Frontal cortex (tissue), 4 donors: ENCODE measurements around the gene GRIA1. TPM values are rescaled to one million over a fixed set of nuclear protein-coding genes. Genes with fewer than 3 reads are reported as not detected.

Source experiments
- DNase-seq, 2 donors: peaks; one replicate each; pipeline ENCODE4 v3.0.0; 2012; ENCODE audit warnings: low spot score in 2 of 2
- FAIRE-seq: peaks from 2 replicates; lab custom pipeline; 2012; peaks lifted over from hg19 to GRCh38; lab: Jason Lieb, UNC
- total RNA-seq: library from RNA; depleted of rRNA; stranded (reverse); fragments of >200 nt; gene quantifications from one replicate; pipeline ENCODE4 v1.2.3, GENCODE V29; 2014
- donor health status: control.
- donor health status: control.
- donor health status: control.

Gene GRIA1
- total RNA-seq, 1 donor from 2014 or later, result 207 TPM

- no peak for DNase-seq
- no peak for FAIRE-seq
Observed at GRCh38 chr5:153753645-153754432, 263.4 kb downstream of the GRIA1 start.

- FAIRE-seq, result no peak
- no peak for DNase-seq
Observed at GRCh38 chr5:153755913-153756500, 265.5 kb downstream of the GRIA1 start.

GRCh38 chr5:153756540-153756939 lies 266.1 kb downstream of the GRIA1 start:
- FAIRE-seq (no peak), DNase-seq (no peak)

- FAIRE-seq (no peak), DNase-seq (no peak)
Observed at GRCh38 chr5:153765987-153766386, 275.5 kb downstream of the GRIA1 start.

- FAIRE-seq (no peak), DNase-seq (no peak)
Observed at GRCh38 chr5:153767221-153768188, 277.0 kb downstream of the GRIA1 start.

DNA sequence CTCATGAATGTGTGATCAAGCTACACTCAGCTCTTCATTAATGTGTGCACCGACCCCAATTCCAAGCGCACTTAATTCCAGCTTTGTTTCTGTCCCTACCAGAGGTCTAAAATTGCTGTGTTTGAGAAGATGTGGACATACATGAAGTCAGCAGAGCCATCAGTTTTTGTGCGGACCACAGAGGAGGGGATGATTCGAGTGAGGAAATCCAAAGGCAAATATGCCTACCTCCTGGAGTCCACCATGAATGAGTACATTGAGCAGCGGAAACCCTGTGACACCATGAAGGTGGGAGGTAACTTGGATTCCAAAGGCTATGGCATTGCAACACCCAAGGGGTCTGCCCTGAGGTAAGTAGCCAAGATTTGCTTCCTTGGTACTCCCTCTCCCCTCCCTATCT lies 279.6 kb downstream of the GRIA1 start:
- DNase-seq, result no peak

DNA sequence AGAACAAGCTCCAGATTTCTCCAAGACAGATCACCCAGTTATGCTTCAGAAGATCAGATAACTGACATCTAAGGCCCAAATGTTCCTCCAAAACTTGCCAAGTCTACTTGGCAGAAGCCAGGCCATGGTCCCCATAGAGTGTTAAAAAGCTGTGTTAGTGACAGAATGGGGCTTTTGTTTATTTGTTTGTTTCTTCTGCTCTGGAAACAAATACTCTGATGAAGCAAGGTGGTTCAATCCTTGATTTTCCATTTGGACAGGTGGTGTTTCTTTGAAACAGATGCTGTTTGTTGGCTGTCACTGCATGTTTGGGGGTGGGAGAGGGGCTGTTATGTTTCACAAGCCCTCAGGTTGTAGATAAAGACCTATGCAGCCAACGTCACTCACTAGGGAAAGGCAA lies 284.2 kb downstream of the GRIA1 start:
- no peak for DNase-seq
- no peak for FAIRE-seq

More for the DNA sequence above, 279.6 kb downstream of the GRIA1 start:
- no peak for FAIRE-seq

- FAIRE-seq (no peak), DNase-seq (no peak)
Observed at GRCh38 chr5:153775923-153776322, 285.5 kb downstream of the GRIA1 start.

DNA sequence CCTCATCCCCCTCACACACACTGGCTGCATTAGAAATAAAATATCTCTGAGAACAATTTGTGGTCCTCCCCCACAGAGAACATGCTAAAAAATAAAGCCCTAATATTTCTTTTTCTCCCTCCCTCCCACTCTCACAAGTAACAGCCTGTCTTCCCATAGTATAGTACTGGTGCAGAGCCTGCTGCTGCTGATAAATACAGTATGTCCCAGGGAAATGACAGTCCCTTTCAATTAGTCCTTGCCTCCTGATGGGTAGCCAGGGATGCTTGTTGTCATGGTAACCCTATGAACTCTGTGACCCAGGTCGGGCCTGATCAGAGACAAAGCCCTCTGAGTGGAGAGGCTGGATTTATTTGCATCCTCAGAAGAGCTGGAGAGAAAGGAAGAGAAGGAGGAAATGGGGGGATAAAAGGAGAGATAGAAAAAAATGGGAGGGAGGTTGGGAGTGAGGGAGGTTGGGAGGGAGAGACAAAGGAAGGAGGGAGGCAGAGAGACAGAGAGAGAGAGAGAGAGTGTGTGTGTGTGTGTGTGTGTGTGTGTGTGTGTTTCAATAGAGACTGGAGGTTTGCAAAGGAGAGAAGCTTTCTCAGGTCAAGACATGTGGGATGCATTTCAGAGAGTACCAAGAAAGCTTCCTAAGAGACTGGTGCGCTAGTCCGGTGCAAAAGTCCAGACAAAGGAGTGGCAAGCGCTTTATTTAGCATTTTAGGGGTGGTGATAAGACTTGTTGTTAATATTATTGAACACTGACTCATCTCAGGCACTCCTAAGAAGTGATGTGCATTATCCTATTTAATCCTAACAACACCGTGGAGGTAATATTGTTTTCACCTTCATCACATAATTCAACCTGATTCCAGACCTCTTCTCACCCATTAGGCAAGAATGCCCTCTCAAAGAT lies 287.5 kb downstream of the GRIA1 start:
- FAIRE-seq (no peak), DNase-seq (no peak)

DNA sequence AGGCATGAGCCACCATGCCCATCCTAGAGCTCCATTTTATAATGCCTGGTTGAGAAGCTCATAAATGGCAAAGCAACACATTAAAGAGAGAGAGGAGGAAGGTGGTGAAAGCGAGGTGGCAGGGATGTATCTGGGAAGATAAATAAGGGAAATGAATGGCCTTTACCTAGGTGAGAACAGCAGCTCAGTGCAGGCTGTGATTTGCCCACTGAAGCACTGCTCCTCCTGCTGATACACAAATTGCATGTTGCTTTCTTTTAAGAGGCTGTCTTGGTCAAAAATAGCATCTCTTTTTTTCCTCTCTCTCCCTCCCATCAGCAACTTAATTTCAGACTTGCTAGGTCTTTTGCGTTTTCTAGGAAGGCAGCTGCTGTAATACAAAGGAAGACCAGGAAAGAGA lies 289.4 kb downstream of the GRIA1 start:
- FAIRE-seq, result no peak

GRCh38 chr5:153780876-153781705 lies 290.6 kb downstream of the GRIA1 start:
- DNase-seq (no peak), FAIRE-seq (no peak)

More for the DNA sequence above, 289.4 kb downstream of the GRIA1 start:
- DNase-seq, result no peak

DNA sequence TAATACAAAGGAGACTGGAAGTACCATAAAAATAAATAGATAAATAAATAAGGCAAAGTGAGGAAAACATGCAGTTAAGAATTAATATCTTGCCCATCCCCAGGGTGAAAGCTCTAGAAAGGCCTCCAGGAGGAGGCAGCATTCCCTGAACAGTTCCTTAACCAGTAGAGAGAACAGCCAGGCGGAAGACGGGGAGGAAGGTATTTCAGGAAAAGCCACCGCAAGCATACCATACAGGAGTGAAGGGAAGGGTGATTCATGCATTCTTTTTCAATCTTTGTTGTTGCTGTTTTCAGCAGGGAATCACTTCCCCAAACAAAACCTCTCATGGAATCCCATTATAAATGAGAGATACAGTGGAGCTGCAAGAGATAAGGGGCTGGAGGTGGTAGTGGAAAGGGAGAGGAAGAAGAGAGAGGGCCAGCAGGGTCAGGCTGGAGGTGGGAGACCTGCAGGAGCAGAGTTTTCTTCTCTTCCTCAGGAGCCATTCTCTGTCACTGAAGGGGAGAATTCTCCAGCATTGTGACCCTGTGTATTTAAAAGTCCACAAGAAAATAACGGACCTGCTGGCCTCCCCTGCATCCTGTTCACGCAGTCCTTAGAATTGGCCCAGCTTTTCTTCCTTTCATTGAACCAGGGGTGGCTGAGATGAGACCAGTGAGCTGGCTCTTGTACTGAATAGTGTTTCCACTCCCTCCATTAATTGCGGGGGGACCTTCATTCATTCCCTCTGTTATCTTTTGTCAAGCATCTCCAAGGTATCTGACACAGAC lies 292.3 kb downstream of the GRIA1 start:
- no peak for FAIRE-seq
- DNase-seq, result no peak

- FAIRE-seq (no peak), DNase-seq (no peak)
Observed at GRCh38 chr5:153783362-153783658, 292.8 kb downstream of the GRIA1 start.

DNA sequence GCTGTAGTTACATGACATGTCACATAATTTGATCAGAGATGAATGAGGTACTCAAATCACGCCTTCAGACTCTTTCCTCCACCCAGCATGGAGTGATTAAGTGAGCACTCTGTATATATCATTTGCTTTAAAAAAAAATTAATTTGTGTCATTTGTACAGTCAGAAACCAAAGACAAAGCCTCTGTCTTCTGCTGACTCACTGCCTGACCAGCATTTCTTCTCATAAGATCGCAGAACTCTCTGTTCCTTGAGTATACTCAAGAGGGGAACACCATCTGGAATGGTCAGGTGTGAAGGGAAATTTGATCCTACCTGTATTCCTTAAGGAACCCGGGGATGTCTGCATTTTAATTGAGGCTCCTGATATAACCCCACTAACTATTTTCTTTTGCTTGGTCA lies 293.8 kb downstream of the GRIA1 start:
- FAIRE-seq, result no peak

GRCh38 chr5:153791339-153791738 lies 300.9 kb downstream of the GRIA1 start:
- FAIRE-seq (no peak), DNase-seq (no peak)

More for the DNA sequence above, 293.8 kb downstream of the GRIA1 start:
- no peak for DNase-seq

GRCh38 chr5:153792305-153792704 lies 301.8 kb downstream of the GRIA1 start:
- FAIRE-seq (no peak), DNase-seq (no peak)

GRCh38 chr5:153793699-153794098 lies 303.2 kb downstream of the GRIA1 start:
- DNase-seq, result no peak
- no peak for FAIRE-seq

DNA sequence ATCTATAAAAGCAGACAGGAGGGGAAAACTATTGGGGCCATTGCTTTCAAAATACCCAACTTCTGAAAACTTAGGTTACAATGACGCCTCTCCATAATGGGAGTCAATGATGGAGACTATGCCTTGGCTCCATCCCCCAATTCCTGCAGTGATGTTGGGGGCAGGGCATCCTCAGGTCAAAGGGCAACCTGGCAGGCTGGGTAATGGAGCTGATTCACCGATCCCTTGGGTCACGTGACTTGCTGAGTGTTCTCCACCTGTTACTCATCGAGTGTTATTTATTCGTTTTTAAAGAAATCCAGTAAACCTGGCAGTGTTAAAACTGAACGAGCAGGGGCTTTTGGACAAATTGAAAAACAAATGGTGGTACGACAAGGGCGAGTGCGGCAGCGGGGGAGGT lies 303.9 kb downstream of the GRIA1 start:
- FAIRE-seq (no peak), DNase-seq (no peak)
